ENCODE measurements around the gene SHISA4.

The SHISA4 gene

DNA sequence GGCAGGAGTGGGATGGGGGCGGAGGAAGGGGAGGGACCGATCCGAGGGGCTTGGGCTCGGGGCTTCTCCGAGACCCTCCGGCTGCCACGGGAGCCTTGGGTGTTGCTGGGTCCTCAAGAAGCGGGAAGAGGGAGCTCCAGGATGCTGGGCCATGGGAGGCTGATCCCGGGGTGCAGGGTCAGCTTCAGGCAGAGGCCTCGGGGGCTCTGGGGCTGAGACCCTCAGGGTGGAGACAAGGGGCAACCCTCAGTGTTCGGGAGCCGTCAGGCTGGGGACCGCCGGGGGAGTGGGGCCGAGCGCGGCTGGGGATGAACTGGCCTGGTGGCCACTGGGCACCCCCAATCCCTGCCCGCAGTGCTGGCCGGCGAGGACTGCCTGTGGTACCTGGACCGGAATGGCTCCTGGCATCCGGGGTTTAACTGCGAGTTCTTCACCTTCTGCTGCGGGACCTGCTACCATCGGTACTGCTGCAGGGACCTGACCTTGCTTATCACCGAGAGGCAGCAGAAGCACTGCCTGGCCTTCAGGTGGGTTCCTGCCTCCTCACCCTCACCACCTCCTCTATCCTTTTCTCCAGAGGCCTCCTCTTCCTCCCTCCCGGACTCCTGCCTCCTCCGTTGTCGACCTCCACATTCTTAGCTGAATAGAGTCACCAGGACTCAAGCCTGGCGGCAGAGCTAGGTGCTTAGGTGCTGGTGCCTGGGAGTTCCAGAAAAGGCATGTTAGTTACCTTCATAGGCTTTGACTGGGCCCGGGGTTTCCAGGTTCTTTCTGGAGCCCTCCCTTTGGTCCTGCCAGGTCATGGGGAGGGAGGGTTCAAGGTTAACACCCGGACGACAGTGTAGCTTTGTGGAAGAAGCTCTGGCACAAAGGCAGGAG is 631 bp downstream of the SHISA4 start:
- H3K27me3 Mint-ChIP-seq (ENCODE audit: low read depth) = peaks cover 37% of the 10 kb centered on the region
- H3K27ac Mint-ChIP-seq = no peak overlapping the region
- H3K9me3 Mint-ChIP-seq = no peaks in the 10 kb centered on the region
- no peaks in the 10 kb centered on the region for H3K36me3 Mint-ChIP-seq (ENCODE audit: low read depth)
- H3K4me3 Mint-ChIP-seq = peak overlapping the region; percentile 63
- peaks cover 5% of the 10 kb centered on the region for H3K4me1 Mint-ChIP-seq (ENCODE audit: low read depth)

DNA sequence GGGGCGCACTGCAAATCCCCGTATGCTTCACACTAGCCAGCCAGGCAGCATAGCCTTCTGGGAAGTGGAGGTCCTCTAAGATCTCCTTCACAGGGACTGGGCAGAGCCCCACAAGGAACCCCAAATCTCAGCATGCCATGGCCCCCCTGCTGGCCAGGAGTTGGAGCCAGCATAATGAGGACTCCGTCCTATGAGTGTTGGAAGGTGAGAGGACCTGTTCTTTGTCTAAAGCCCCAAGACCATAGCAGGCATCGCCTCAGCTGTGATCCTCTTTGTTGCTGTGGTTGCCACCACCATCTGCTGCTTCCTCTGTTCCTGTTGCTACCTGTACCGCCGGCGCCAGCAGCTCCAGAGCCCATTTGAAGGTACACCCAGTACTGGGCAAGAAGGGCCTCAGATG is 1.5 kb downstream of the SHISA4 start:
- Mint-ChIP-seq H3K4me1 (ENCODE audit: low read depth) (peaks cover 8% of the 10 kb centered on the region), H3K9me3 (no peaks in the 10 kb centered on the region), H3K27me3 (ENCODE audit: low read depth) (peaks cover 37% of the 10 kb centered on the region), H3K36me3 (ENCODE audit: low read depth) (no peaks in the 10 kb centered on the region), H3K27ac (no peak overlapping the region), H3K4me3 (no peak overlapping the region)

- no peak overlapping the region for H3K4me3 Mint-ChIP-seq
- no peak overlapping the region for H3K27ac Mint-ChIP-seq
- H3K36me3 Mint-ChIP-seq (ENCODE audit: low read depth) = no peaks in the 10 kb centered on the region
- H3K27me3 Mint-ChIP-seq (ENCODE audit: low read depth) = peaks cover 37% of the 10 kb centered on the region
- H3K4me1 Mint-ChIP-seq (ENCODE audit: low read depth) = peaks cover 9% of the 10 kb centered on the region
- no peaks in the 10 kb centered on the region for H3K9me3 Mint-ChIP-seq
These were observed 2.2 kb downstream of the SHISA4 start for GRCh38 chr1:201890806-201891450.

DNA sequence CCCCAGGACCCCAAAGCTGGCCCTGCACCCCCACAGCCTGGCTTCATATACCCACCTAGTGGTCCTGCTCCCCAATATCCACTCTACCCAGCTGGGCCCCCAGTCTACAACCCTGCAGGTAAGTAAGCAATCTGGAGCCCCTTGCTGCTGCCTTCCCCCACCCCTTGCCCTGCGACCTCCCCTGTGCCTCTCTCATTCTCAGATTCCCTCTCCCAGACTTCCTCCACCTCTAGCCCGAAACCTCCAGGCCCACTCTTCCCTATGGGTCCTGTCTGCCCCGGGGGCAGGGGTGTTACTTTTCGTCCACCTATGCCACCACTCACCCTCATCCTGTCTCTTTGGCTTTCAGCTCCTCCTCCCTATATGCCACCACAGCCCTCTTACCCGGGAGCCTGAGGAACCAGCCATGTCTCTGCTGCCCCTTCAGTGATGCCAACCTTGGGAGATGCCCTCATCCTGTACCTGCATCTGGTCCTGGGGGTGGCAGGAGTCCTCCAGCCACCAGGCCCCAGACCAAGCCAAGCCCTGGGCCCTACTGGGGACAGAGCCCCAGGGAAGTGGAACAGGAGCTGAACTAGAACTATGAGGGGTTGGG is 2.9 kb downstream of the SHISA4 start:
- Mint-ChIP-seq H3K27ac (no peak overlapping the region), H3K4me1 (ENCODE audit: low read depth) (peaks cover 15% of the 10 kb centered on the region), H3K36me3 (ENCODE audit: low read depth) (no peaks in the 10 kb centered on the region), H3K27me3 (ENCODE audit: low read depth) (peaks cover 37% of the 10 kb centered on the region), H3K4me3 (no peak overlapping the region), H3K9me3 (no peaks in the 10 kb centered on the region)

DNA sequence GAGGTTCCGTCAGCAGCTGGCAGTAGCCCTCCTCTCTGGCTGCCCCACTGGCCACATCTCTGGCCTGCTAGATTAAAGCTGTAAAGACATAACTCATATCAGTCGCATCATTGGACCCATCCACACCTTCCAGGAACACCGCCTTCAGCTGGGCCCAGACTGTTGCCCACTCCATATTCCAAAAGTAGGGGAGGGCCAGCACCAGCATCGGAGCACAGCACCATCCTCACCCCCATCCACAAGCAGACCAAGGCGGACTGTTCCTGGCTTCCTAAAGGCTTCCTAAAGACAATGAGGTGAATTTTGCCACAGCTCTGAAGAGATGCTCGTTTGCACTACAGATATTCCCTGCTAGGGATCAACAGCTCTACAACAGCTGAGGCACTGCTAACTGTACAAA is 3.5 kb downstream of the SHISA4 start:
- H3K4me1 Mint-ChIP-seq (ENCODE audit: low read depth) = peaks cover 12% of the 10 kb centered on the region

GRCh38 chr1:201893431-201893830 is 4.7 kb downstream of the SHISA4 start:
- H3K27ac Mint-ChIP-seq = no peak overlapping the region
- peaks cover 12% of the 10 kb centered on the region for H3K4me1 Mint-ChIP-seq (ENCODE audit: low read depth)
- no peak overlapping the region for H3K4me3 Mint-ChIP-seq
- peaks cover 18% of the 10 kb centered on the region for H3K27me3 Mint-ChIP-seq (ENCODE audit: low read depth)
- no peaks in the 10 kb centered on the region for H3K9me3 Mint-ChIP-seq
- no peaks in the 10 kb centered on the region for H3K36me3 Mint-ChIP-seq (ENCODE audit: low read depth)

More for the DNA sequence above, 3.5 kb downstream of the SHISA4 start:
- H3K4me3 Mint-ChIP-seq = no peak overlapping the region
- H3K27me3 Mint-ChIP-seq (ENCODE audit: low read depth) = peaks cover 30% of the 10 kb centered on the region
- no peaks in the 10 kb centered on the region for H3K36me3 Mint-ChIP-seq (ENCODE audit: low read depth)
- H3K9me3 Mint-ChIP-seq = no peaks in the 10 kb centered on the region
- no peak overlapping the region for H3K27ac Mint-ChIP-seq

DNA sequence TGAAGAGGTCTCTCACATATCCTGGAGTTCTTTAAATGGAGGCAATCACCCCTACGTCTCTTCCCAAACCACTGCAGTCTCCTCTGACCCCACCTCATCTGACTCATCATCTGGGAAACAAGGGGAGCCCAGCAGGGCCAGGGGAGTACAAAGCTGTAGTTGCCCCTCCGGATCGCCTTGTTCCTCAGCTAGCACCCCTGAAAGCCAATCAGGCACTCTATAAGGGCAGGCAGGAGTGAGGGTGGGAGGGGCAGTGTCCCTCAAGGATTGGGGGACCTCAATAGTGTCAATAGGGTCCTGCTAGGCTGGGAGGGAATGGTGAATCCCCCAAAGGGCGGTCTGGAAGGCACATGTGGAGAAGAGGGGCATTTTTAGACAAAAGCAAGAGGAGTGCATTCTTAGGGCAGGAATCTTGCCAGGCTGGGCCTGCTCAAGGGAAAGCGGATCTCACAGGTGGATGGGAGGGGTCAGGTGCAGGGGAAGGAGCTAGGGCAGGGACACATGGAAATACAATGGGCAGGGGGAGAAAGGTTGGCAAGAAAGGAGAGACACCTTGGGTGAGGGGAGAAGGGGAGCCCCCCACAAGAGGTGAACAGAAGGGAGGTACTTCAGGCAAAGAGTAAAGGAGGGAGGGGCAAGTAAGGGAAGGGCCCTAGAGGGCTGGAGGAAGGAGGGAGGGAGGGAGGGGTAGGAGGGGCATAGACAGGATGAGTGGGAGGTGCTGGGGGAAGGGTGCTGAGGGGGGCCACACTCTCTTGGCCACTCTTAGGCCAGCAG is 5.8 kb downstream of the SHISA4 start:
- H3K9me3 Mint-ChIP-seq = no peaks in the 10 kb centered on the region
- peaks cover 11% of the 10 kb centered on the region for H3K4me1 Mint-ChIP-seq (ENCODE audit: low read depth)
- no peak overlapping the region for H3K4me3 Mint-ChIP-seq
- no peak overlapping the region for H3K27ac Mint-ChIP-seq
- H3K27me3 Mint-ChIP-seq (ENCODE audit: low read depth) = peaks cover 12% of the 10 kb centered on the region
- H3K36me3 Mint-ChIP-seq (ENCODE audit: low read depth) = no peaks in the 10 kb centered on the region

DNA sequence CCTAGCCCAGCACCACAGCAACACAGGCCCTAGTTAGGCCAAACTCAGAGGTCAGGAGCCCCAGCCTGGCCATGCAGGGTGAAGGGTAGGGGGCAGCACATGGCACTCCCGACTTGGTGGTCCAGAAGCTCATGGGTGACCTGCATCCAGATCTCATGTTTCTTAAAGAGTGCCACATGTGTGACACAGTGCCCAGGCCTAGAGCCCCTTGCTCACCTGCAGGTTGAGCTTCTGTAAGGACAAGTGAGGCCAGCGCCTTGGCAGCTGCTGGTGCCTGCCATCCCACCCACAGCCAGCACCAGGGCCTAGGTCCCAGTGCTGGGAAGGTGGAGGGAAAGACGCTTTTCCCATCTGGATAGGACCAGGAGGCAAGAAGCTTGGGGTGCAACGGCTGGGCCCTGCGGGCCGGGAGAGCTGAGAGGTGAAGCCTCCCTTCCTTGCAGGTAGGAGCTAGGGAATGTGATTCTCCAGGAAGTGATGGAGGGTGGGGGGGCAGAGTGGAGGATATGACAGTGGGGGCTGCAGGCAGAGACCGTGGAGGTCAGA is 6.5 kb downstream of the SHISA4 start:
- Mint-ChIP-seq H3K4me1 (ENCODE audit: low read depth) (peaks cover 10% of the 10 kb centered on the region), H3K36me3 (ENCODE audit: low read depth) (no peaks in the 10 kb centered on the region)

DNA sequence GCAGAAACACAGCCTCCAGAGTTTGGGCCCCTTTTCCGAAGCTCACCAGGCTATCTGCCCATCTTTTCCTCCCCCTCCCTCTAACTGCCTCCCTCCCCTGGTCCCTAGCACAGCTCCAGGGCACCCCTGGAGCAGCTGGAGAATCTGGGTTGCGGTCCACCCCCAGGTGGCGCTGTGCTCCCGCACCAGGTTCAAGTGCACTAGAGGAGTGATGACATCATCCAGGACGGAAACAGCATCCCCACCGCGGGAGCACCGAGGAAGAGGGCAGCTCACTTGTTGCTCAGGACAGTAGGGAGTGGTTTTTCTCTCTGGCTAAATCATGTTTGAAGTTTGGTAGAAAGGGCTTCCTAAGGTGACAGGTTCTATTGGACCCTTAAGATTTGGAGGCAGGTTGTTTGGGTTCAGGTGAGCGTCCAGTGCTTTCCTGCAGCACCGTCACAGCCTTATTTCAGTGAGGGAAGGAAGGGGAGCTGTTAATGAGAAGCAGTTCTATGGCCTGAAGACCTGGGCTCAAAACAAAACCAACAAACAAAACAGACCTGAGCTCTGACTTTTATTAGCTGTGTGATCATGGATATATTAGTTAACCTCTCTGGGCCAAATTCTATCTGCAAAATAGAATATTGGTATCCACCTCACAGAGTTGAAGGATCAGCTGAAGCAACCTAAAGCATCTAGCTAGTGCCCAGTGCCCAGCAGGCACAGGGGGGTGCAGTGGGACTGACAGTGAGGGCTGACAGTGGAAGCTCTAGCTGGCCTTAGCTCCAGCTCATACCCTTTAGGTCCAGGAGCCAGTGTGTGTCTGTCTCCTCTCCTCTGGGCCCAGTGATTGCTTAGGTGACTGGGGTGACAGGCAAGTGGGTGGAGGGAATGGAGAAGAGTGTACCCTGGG is 7.5 kb downstream of the SHISA4 start:
- Mint-ChIP-seq H3K9me3 (no peaks in the 10 kb centered on the region), H3K4me3 (peak overlapping the region; percentile 47), H3K4me1 (ENCODE audit: low read depth) (peaks cover 10% of the 10 kb centered on the region), H3K36me3 (ENCODE audit: low read depth) (no peaks in the 10 kb centered on the region), H3K27ac (peak overlapping the region; percentile 72), H3K27me3 (ENCODE audit: low read depth) (peaks cover 8% of the 10 kb centered on the region)

More for the DNA sequence above, 6.5 kb downstream of the SHISA4 start:
- H3K27me3 Mint-ChIP-seq (ENCODE audit: low read depth) = peaks cover 12% of the 10 kb centered on the region
- no peak overlapping the region for H3K4me3 Mint-ChIP-seq
- H3K27ac Mint-ChIP-seq = no peak overlapping the region
- H3K9me3 Mint-ChIP-seq = no peaks in the 10 kb centered on the region

DNA sequence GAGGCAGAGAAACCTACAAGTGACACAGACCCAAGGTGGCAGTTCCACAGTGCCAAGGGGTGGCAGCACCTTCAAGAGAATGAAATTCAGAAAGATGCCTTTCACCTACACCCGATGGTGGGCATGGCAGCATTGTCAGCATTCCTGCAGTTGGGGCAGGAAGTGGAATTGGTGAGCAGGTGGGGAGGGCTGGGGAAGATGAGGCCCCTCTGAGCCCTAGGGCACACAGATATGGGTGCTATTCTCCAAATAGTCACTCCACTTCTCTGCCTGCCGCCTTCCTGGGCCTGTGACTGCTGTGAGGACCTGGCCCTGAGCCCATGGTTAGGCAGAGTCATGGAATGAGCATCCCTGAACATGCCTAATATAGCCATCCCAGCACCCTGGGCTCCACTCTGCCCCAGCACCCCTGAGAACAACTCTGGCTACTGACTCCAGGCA is 8.3 kb downstream of the SHISA4 start:
- no peak overlapping the region for H3K27ac Mint-ChIP-seq
- peaks cover 10% of the 10 kb centered on the region for H3K4me1 Mint-ChIP-seq (ENCODE audit: low read depth)
- peaks cover 8% of the 10 kb centered on the region for H3K27me3 Mint-ChIP-seq (ENCODE audit: low read depth)
- H3K4me3 Mint-ChIP-seq = no peak overlapping the region
- H3K36me3 Mint-ChIP-seq (ENCODE audit: low read depth) = no peaks in the 10 kb centered on the region
- no peaks in the 10 kb centered on the region for H3K9me3 Mint-ChIP-seq

DNA sequence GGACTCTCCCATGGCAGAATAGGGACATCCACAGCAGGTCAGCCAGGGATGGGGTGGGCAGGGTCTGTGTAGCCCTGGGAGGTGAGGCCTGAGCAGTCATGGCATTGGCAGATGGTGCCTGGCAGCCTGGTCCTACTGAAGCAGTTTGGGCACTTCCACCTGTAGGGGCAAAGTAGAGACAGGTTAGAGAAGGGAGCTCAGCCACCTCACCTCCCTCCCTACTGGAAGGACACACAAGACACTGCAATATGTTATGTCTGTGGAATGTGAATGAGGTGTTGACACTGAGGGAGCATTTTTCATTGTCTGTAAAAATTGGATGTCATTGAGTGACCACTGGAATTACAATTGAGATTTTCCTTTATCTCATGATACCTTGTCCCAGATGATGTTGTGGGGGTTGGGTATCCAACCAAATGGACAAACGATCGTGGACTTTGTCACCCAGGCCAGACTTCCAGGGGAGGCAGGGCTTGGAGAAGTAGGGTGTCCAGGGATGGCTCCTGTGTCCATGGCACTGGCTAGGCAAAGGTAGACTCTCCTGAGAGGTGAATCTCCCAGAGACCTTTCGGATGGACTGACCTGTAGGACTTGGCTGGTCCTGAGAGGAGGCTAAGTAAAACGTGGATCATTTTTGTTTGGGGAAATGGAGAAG is 9.7 kb downstream of the SHISA4 start:
- Mint-ChIP-seq H3K27me3 (ENCODE audit: low read depth) (peaks cover 8% of the 10 kb centered on the region), H3K36me3 (ENCODE audit: low read depth) (no peaks in the 10 kb centered on the region), H3K27ac (no peak overlapping the region), H3K4me3 (no peak overlapping the region), H3K4me1 (ENCODE audit: low read depth) (peaks cover 10% of the 10 kb centered on the region), H3K9me3 (no peaks in the 10 kb centered on the region)

GRCh38 chr1:201898992-201899391 is 10.3 kb downstream of the SHISA4 start:
- Mint-ChIP-seq H3K27ac (no peak overlapping the region), H3K9me3 (no peaks in the 10 kb centered on the region), H3K4me3 (no peak overlapping the region), H3K4me1 (ENCODE audit: low read depth) (peaks cover 10% of the 10 kb centered on the region), H3K27me3 (ENCODE audit: low read depth) (peaks cover 8% of the 10 kb centered on the region), H3K36me3 (ENCODE audit: low read depth) (no peaks in the 10 kb centered on the region)

All from T-helper 1 cell treated with Interleukin-12 subunit alpha and Interleukin-12 subunit beta and Interleukin-4 antibody, amounts not matched to agents 30 μg/mL and 1 μg/mL, for 36 hours (primary cell).